GM12878 (cell line): ENCODE measurements around the gene SHC1. TPM values are rescaled to one million over a fixed set of nuclear protein-coding genes. Genes with fewer than 3 reads are reported as not detected.

Experiments
- BRCA1 ChIP-seq: IDR thresholded peaks from 2 replicates; pipeline ENCODE4 v1.6.1; 2011; ENCODE audit warnings: low read depth, low read length, improper control_type of control experiment
- CBX5 ChIP-seq: sonication (generic); IDR thresholded peaks from 2 replicates; pipeline ENCODE4 v1.6.1; 2016; ENCODE audit warnings: low read depth, moderate library complexity, mild to moderate bottlenecking, inconsistent platforms
- FOXK2 ChIP-seq: fragments of 450-650 bp; IDR thresholded peaks from 2 replicates; pipeline ENCODE4 v1.6.1; 2017; ENCODE audit warnings: mild to moderate bottlenecking, moderate library complexity
- IKZF2 ChIP-seq, 2 experiments: fragments of 450-650 bp; IDR thresholded peaks; 2 replicates each; pipeline ENCODE4 v1.6.1; 2017; ENCODE audit warnings: mild to moderate bottlenecking in 2 of 2, moderate library complexity in 2 of 2
- RAD21 ChIP-seq: IDR thresholded peaks from 2 replicates; pipeline ENCODE4 v1.6.1; 2011; ENCODE audit warnings: mild to moderate bottlenecking, low read depth, low read length, moderate library complexity; ENCODE audit not compliant: insufficient read depth
- RCOR1 ChIP-seq: conservative IDR thresholded peaks from 2 replicates; pipeline ENCODE4 v1.6.1; 2012; ENCODE audit warnings: low read depth, low read length, improper control_type of control experiment
- RELB ChIP-seq: fragments of 450-650 bp; IDR thresholded peaks from 2 replicates; pipeline ENCODE4 v1.6.1; 2017; ENCODE audit warnings: low read depth, mild to moderate bottlenecking, moderate library complexity
- SREBF2 ChIP-seq: IDR thresholded peaks from 2 replicates; pipeline ENCODE4 v1.6.1; 2012; ENCODE audit warnings: mild to moderate bottlenecking, low read length
- TBL1XR1 ChIP-seq: IDR thresholded peaks from 2 replicates; pipeline ENCODE4 v1.6.1; 2012; ENCODE audit warnings: low read depth, low read length, improper control_type of control experiment
- YBX1 ChIP-seq: fragments of 450-650 bp; IDR thresholded peaks from 2 replicates; pipeline ENCODE4 v1.6.1; 2016; ENCODE audit warnings: antibody characterized with exemption
- ZBTB33 ChIP-seq: fragments of 450-650 bp; IDR thresholded peaks from 2 replicates; pipeline ENCODE4 v1.6.1; 2017; ENCODE audit warnings: mild to moderate bottlenecking
- polyA plus RNA-seq, 11 experiments: library from polyadenylated mRNA; depleted of rRNA in 4 of 11; unstranded in 6 of 11; stranded (reverse) in 5 of 11; fragments of >200 nt; fragmentation: Nextera tagmentation in 4 of 11; fragmentation: Illumina TruSeq in 1 of 11; extraction: Ambion mirVana in 4 of 11; extraction: Trizol in 1 of 11; gene quantifications; 1 replicate in 1 of 11; 2 replicates in 10 of 11; pipeline versions ENCODE4 v1.2.1 to v1.2.3, GENCODE V29; 2011 to 2016; ENCODE audit warnings: inconsistent platforms in 2 of 11, missing spikeins in 2 of 11, low read depth in 1 of 11
- total RNA-seq, 4 experiments: library from RNA; depleted of rRNA in 3 of 4; stranded (reverse); fragments of >200 nt in 3 of 4; fragmentation: Illumina TruSeq in 1 of 4; extraction: Trizol in 1 of 4; gene quantifications; 2 replicates each; pipeline versions ENCODE4 v1.2.1 to v1.2.3, GENCODE V29; 2013 to 2021
- TF ChIP-seq, protein P1 (sequence below): fragments of 450-650 bp; IDR thresholded peaks from 2 replicates; pipeline ENCODE4 v1.6.1; 2017; ENCODE audit warnings: mild to moderate bottlenecking, moderate library complexity
- TF ChIP-seq, protein P2 (sequence below): IDR thresholded peaks from 2 replicates; pipeline ENCODE4 v1.6.1; 2012; ENCODE audit warnings: low read depth, low read length, improper control_type of control experiment
- TF ChIP-seq, protein P3 (sequence below): fragments of 450-650 bp; IDR thresholded peaks from 2 replicates; pipeline ENCODE4 v1.6.1; 2017; ENCODE audit warnings: mild to moderate bottlenecking, moderate library complexity

SHC1 gene
- total and polyA plus RNA-seq, 10 of the 15 experiments (the other 5 are each of a cell fraction or from before 2014, with no cell fraction given) = 2.6 to 49.3 (median 25.2) TPM

DNA sequence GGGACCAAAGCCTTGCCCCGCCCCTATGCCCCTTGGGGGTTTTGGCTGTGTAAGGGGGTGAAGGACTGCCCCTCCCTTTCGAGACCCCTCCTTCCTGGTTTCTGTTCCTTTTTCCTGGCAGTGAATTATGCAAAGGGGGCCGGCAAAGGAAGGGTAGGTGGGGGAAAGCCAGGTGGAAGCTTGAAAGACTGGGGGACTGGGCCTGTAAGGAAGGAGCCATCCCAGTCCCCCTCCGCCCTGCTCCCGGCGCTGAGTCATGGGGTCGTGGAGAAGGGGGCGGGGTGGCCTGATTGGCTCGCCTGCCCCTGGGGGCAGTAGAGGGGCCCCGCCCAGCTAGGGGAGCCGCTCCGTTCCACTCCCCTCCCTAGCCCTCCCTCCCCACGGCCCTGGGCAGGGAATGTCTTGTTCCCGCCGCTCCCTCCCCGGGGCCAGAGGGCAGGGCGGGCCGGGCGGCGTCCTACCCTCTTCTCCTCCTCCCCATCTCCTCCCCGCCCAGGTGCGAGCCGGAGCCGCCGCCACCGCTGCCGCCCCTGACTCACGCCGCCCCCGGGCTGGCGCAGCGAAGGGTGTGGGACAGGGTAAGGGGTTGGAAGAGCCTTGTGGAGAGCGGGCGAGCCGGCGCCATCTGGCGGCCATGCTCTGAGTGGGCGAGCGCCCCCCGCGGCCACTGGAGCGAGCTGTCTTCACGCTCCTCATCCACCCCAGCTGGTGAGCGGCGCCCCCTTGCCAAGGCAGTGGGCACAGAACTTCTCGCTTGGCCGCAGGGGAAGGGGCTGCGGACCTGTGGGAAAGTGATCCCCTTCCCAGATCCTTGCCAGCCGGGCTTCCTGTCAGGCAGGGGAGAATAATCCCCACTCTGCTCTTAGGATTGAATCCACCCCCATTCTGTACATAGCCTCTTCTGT is 46.7 kb upstream of the SHC1 start (continued):
- TF ChIP-seq, protein P1, sequence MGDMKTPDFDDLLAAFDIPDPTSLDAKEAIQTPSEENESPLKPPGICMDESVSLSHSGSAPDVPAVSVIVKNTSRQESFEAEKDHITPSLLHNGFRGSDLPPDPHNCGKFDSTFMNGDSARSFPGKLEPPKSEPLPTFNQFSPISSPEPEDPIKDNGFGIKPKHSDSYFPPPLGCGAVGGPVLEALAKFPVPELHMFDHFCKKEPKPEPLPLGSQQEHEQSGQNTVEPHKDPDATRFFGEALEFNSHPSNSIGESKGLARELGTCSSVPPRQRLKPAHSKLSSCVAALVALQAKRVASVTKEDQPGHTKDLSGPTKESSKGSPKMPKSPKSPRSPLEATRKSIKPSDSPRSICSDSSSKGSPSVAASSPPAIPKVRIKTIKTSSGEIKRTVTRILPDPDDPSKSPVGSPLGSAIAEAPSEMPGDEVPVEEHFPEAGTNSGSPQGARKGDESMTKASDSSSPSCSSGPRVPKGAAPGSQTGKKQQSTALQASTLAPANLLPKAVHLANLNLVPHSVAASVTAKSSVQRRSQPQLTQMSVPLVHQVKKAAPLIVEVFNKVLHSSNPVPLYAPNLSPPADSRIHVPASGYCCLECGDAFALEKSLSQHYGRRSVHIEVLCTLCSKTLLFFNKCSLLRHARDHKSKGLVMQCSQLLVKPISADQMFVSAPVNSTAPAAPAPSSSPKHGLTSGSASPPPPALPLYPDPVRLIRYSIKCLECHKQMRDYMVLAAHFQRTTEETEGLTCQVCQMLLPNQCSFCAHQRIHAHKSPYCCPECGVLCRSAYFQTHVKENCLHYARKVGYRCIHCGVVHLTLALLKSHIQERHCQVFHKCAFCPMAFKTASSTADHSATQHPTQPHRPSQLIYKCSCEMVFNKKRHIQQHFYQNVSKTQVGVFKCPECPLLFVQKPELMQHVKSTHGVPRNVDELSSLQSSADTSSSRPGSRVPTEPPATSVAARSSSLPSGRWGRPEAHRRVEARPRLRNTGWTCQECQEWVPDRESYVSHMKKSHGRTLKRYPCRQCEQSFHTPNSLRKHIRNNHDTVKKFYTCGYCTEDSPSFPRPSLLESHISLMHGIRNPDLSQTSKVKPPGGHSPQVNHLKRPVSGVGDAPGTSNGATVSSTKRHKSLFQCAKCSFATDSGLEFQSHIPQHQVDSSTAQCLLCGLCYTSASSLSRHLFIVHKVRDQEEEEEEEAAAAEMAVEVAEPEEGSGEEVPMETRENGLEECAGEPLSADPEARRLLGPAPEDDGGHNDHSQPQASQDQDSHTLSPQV = peak; percentile 98
- TF ChIP-seq RAD21 = peak; percentile 64
- TF ChIP-seq TBL1XR1 = 0 out of 2 replicates have a peak, but pooled peaks have one; percentile 11
- TF ChIP-seq FOXK2 = no peak
- TF ChIP-seq, protein P2, sequence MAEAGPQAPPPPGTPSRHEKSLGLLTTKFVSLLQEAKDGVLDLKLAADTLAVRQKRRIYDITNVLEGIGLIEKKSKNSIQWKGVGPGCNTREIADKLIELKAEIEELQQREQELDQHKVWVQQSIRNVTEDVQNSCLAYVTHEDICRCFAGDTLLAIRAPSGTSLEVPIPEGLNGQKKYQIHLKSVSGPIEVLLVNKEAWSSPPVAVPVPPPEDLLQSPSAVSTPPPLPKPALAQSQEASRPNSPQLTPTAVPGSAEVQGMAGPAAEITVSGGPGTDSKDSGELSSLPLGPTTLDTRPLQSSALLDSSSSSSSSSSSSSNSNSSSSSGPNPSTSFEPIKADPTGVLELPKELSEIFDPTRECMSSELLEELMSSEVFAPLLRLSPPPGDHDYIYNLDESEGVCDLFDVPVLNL = no peak
- no peak for TF ChIP-seq YBX1
- peak; percentile 70 to 77; a peak in 3 of 4 replicates for TF ChIP-seq IKZF2 (IDR thresholded peaks at IDR 0.05)
- no peak for TF ChIP-seq RCOR1
- TF ChIP-seq ZBTB33 = no peak
- TF ChIP-seq, protein P3, sequence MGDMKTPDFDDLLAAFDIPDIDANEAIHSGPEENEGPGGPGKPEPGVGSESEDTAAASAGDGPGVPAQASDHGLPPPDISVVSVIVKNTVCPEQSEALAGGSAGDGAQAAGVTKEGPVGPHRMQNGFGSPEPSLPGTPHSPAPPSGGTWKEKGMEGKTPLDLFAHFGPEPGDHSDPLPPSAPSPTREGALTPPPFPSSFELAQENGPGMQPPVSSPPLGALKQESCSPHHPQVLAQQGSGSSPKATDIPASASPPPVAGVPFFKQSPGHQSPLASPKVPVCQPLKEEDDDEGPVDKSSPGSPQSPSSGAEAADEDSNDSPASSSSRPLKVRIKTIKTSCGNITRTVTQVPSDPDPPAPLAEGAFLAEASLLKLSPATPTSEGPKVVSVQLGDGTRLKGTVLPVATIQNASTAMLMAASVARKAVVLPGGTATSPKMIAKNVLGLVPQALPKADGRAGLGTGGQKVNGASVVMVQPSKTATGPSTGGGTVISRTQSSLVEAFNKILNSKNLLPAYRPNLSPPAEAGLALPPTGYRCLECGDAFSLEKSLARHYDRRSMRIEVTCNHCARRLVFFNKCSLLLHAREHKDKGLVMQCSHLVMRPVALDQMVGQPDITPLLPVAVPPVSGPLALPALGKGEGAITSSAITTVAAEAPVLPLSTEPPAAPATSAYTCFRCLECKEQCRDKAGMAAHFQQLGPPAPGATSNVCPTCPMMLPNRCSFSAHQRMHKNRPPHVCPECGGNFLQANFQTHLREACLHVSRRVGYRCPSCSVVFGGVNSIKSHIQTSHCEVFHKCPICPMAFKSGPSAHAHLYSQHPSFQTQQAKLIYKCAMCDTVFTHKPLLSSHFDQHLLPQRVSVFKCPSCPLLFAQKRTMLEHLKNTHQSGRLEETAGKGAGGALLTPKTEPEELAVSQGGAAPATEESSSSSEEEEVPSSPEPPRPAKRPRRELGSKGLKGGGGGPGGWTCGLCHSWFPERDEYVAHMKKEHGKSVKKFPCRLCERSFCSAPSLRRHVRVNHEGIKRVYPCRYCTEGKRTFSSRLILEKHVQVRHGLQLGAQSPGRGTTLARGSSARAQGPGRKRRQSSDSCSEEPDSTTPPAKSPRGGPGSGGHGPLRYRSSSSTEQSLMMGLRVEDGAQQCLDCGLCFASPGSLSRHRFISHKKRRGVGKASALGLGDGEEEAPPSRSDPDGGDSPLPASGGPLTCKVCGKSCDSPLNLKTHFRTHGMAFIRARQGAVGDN = no peak
- no peak for TF ChIP-seq BRCA1
- TF ChIP-seq CBX5 = no peak
- peak; percentile 39 for TF ChIP-seq RELB
- no peak for TF ChIP-seq SREBF2
